DND-41 (cell line): ENCODE results near the gene POMGNT2.

Experiments used
- ATAC-seq: fragments of 200-7000 bp; cut with Tn5 transposase; 3 replicates; pipeline ENCODE4 v1.9.1; 2021; ENCODE audit warnings: low read depth; ENCODE audit not compliant: insufficient read depth
- DNase-seq: peaks from one replicate; pipeline ENCODE4 v3.0.0-alpha.2; 2020
- H2AFZ ChIP-seq: 2 replicates; pipeline ENCODE4 v1.6.0; 2012; ENCODE audit warnings: low read depth, low read length
- H3K27ac ChIP-seq: 2 replicates; pipeline ENCODE4 v1.5.1; 2012; ENCODE audit warnings: low read length, inconsistent platforms
- H3K27me3 ChIP-seq: fragments of 200-600 bp; sonication (generic); 2 replicates; pipeline ENCODE4 v1.6.0; 2012; ENCODE audit warnings: low read length, mild to moderate bottlenecking, inconsistent platforms; ENCODE audit not compliant: insufficient read depth, poor library complexity
- H3K36me3 ChIP-seq: 2 replicates; pipeline ENCODE4 v1.5.1; 2012; ENCODE audit warnings: low read length, inconsistent platforms; ENCODE audit not compliant: insufficient read depth
- H3K4me1 ChIP-seq: 2 replicates; pipeline ENCODE4 v1.5.1; 2012; ENCODE audit warnings: mild to moderate bottlenecking, low read length; ENCODE audit not compliant: insufficient read depth
- H3K4me2 ChIP-seq: 2 replicates; pipeline ENCODE4 v1.6.0; 2012; ENCODE audit warnings: mild to moderate bottlenecking, moderate library complexity, low read length, inconsistent platforms; ENCODE audit not compliant: insufficient read depth
- H3K4me3 ChIP-seq, 2 experiments: fragments of 200-600 bp in 1 of 2; shearing (Covaris generic) in 1 of 2; 2 replicates each; pipeline ENCODE4 v1.5.1; 2012 to 2016; ENCODE audit warnings: inconsistent platforms in 2 of 2, low read length in 2 of 2, mild to moderate bottlenecking in 2 of 2, low read depth in 1 of 2, moderate library complexity in 1 of 2
- H3K79me2 ChIP-seq: 2 replicates; pipeline ENCODE4 v1.6.0; 2012; ENCODE audit warnings: low read length, inconsistent platforms; ENCODE audit not compliant: insufficient read depth
- H3K9ac ChIP-seq: 2 replicates; pipeline ENCODE4 v1.6.0; 2012; ENCODE audit warnings: low read depth, mild to moderate bottlenecking, inconsistent platforms, low read length, moderate library complexity
- H3K9me3 ChIP-seq: 2 replicates; pipeline ENCODE4 v1.5.1; 2012; ENCODE audit warnings: low read length, moderate library complexity, mild to moderate bottlenecking, inconsistent platforms; ENCODE audit not compliant: insufficient read depth, severe bottlenecking
- H4K20me1 ChIP-seq: 2 replicates; pipeline ENCODE4 v1.6.0; 2012; ENCODE audit warnings: low read length; ENCODE audit not compliant: insufficient read depth
- CTCF ChIP-seq: IDR thresholded peaks from 2 replicates; pipeline ENCODE4 v1.5.1; 2012; ENCODE audit warnings: borderline replicate concordance, low read length, moderate library complexity, mild to moderate bottlenecking; ENCODE audit not compliant: poor library complexity, severe bottlenecking; ENCODE audit errors: extremely low read depth
- EZH2 ChIP-seq: IDR thresholded peaks from 3 replicates; pipeline ENCODE4 v1.6.1; 2012; ENCODE audit warnings: borderline replicate concordance, low read depth, mild to moderate bottlenecking, moderate library complexity, low read length, inconsistent platforms; ENCODE audit not compliant: severe bottlenecking

The POMGNT2 gene

GRCh38 chr3:43034200-43034599 lies 71.7 kb downstream of the POMGNT2 start:
- ATAC-seq = no peak
- H3K27ac ChIP-seq = no peak overlapping the region
- no peak overlapping the region for H3K4me3 ChIP-seq
- no peaks in the 10 kb centered on the region for H3K9me3 ChIP-seq
- no peaks in the 10 kb centered on the region for H3K79me2 ChIP-seq
- no peaks in the 10 kb centered on the region for H3K27me3 ChIP-seq
- no peaks in the 10 kb centered on the region for H4K20me1 ChIP-seq
- H2AFZ ChIP-seq = no peak overlapping the region
- H3K36me3 ChIP-seq = no peaks in the 10 kb centered on the region
- TF ChIP-seq CTCF = no peak
- TF ChIP-seq EZH2 = no peak
- H3K4me1 ChIP-seq = no peaks in the 10 kb centered on the region
- no peak overlapping the region for H3K9ac ChIP-seq
- DNase-seq = no peak
- H3K4me2 ChIP-seq = no peak overlapping the region

DNA sequence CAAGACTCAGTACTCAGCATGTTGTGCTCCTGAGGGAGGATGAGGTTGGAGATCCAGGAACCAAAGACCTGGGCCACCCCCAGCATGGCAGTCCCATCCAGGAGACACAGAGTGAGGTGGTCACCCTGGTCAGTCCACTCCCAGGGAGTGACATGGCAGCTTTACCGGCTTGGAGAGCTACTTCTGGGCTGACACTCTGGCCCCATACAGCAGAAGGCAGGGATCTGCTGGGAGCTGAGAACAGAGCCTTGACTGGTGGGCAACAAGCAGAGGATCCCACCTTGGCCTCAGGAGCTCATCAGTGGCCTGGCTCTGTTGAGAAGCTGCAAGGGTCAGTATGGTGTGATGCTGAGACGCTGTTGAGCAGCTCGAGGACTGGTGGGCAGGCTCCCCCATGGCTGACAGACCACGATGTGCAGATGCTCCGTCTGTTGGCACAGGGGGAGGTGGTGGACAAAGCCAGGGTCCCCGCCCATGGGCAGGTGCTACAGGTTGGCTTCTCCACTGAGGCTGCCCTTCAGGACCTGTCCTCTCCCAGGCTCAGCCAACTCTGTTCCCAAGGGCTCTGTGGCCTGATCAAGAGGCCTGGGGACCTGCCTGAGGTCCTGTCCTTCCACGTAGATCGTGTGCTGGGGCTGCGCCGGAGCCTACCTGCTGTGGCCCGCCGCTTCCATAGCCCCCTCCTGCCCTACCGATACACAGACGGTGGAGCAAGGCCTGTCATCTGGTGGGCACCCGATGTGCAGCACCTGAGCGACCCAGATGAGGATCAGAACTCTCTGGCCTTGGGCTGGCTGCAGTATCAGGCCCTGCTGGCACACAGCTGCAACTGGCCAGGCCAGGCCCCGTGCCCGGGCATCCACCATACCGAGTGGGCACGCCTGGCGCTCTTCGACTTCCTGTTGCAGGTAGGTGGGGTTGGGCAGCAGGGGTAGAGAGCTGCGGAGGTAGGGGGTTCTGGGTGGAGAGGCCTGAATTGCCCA lies 72.9 kb downstream of the POMGNT2 start:
- H3K9me3 ChIP-seq = no peaks in the 10 kb centered on the region
- ATAC-seq = no peak

DNA sequence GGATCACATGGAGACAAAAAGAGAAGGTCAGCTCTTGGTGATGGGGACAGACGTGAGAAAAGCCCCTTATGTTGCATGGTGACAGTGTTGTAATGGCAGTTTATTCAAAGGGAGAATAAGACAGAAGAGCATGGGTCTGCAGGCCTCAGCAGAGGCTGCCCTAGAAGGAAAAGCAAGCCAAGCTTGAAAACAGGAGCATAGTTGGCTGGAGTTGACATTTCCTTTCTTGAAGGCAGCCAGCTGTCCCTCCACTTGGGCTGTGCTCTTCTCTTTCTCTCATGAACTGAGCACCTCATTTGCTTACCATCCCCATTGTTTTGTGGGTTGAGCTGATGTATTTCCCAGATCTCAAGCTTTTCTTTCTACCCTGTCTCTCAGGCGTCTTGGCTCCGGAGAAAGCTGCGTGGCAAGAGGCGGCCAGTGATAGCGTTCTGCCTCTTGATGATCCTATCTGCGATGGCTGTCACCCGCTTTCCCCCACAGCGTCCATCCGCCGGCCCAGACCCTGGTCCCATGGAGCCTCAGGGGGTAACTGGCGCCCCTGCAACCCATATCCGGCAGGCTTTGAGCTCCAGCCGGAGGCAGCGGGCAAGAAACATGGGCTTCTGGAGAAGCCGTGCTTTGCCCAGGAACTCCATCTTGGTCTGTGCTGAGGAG lies 73.9 kb downstream of the POMGNT2 start:
- Histone ChIP-seq H3K4me2 (no peak overlapping the region), H3K4me3 (no peak overlapping the region), H3K27ac (no peak overlapping the region), H3K4me1 (no peaks in the 10 kb centered on the region), H3K79me2 (no peaks in the 10 kb centered on the region), H2AFZ (no peak overlapping the region), H3K27me3 (no peaks in the 10 kb centered on the region), H3K9ac (no peak overlapping the region), H4K20me1 (no peaks in the 10 kb centered on the region), H3K9me3 (no peaks in the 10 kb centered on the region), H3K36me3 (no peaks in the 10 kb centered on the region)
- DNase-seq (no peak), ATAC-seq (no peak)
- TF ChIP-seq EZH2 = no peak
- no peak for TF ChIP-seq CTCF

More for the DNA sequence above, 72.9 kb downstream of the POMGNT2 start:
- no peaks in the 10 kb centered on the region for H3K4me1 ChIP-seq
- H3K9ac ChIP-seq = no peak overlapping the region
- H3K4me3 ChIP-seq = no peak overlapping the region
- no peaks in the 10 kb centered on the region for H3K36me3 ChIP-seq
- H3K4me2 ChIP-seq = no peak overlapping the region
- no peak for DNase-seq
- no peak for TF ChIP-seq CTCF
- no peak for TF ChIP-seq EZH2
- H4K20me1 ChIP-seq = no peaks in the 10 kb centered on the region
- H2AFZ ChIP-seq = no peak overlapping the region
- H3K27ac ChIP-seq = no peak overlapping the region
- no peaks in the 10 kb centered on the region for H3K79me2 ChIP-seq
- H3K27me3 ChIP-seq = no peaks in the 10 kb centered on the region
